GM23338 (cell line): ENCODE measurements around the gene ARHGEF39.

Source experiments
- EZH2 ChIP-seq: fragments of 200-600 bp; sonication (generic); IDR thresholded peaks from one replicate; pipeline ENCODE4 v1.8.0; 2017; ENCODE audit warnings: antibody characterized with exemption, mild to moderate bottlenecking, low read depth; ENCODE audit not compliant: unreplicated experiment
- JUNB ChIP-seq: IDR thresholded peaks from one replicate; pipeline ENCODE4 v1.6.1; 2016; ENCODE audit warnings: antibody characterized with exemption; ENCODE audit not compliant: unreplicated experiment
- POLR2AphosphoS5 ChIP-seq: IDR thresholded peaks from 2 replicates; pipeline ENCODE4 v1.6.1; 2016; ENCODE audit warnings: antibody characterized with exemption, low read depth
- TF ChIP-seq, protein P1 (sequence below), 2 experiments: fragments of 200-600 bp in 1 of 2; sonication (generic) in 1 of 2; conservative IDR thresholded peaks; 2 replicates each; pipeline versions ENCODE4 v1.5.1 to v1.6.1; 2016 to 2017; ENCODE audit warnings: antibody characterized with exemption in 2 of 2, low read depth in 2 of 2, mild to moderate bottlenecking in 2 of 2, moderate library complexity in 1 of 2

DNA sequence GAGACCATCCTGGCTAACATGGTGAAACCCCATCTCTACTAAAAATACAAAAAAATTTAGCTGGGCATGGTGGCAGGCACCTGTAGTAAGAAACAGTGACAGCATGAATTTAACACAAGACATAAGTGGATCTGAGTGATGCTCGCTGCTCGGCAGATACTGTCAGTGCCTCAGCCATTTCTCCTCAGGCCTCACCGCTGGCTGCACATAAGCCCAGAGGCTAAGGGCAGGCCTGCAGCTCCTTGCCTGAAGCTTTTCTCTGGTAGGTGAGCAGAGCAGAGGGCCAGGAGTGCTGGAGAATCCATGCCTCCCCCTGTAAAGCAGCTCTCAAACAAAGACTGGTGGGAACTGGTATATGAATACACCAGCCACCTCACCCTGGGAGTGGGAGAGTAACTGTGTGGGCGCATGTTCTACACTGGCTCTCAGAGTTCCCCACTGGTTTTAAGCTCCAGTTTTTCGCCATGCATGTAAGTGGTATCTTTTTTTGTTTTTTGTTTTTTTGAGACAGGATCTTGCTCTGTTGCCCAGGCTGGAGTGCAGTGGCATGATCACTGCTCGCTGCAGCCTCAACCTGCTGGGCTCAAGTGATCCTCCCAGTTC lies 36.5 kb downstream of the ARHGEF39 start:
- TF ChIP-seq, protein P1, sequence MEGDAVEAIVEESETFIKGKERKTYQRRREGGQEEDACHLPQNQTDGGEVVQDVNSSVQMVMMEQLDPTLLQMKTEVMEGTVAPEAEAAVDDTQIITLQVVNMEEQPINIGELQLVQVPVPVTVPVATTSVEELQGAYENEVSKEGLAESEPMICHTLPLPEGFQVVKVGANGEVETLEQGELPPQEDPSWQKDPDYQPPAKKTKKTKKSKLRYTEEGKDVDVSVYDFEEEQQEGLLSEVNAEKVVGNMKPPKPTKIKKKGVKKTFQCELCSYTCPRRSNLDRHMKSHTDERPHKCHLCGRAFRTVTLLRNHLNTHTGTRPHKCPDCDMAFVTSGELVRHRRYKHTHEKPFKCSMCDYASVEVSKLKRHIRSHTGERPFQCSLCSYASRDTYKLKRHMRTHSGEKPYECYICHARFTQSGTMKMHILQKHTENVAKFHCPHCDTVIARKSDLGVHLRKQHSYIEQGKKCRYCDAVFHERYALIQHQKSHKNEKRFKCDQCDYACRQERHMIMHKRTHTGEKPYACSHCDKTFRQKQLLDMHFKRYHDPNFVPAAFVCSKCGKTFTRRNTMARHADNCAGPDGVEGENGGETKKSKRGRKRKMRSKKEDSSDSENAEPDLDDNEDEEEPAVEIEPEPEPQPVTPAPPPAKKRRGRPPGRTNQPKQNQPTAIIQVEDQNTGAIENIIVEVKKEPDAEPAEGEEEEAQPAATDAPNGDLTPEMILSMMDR (conservative IDR thresholded peaks at IDR 0.05; ENCODE audit: low read depth in 2 of 2) = no peak
- TF ChIP-seq EZH2 = no peak
- no peak for TF ChIP-seq JUNB
- TF ChIP-seq POLR2AphosphoS5 = no peak
